Neural progenitor cell (in vitro differentiated cells): ENCODE results near the gene RALGAPA1. TPM values are rescaled to one million over a fixed set of nuclear protein-coding genes. Genes with fewer than 3 reads are reported as not detected.

Source experiments
- DNase-seq: peaks from one replicate; pipeline ENCODE4 v3.0.0-alpha.2; 2016; ENCODE audit warnings: low spot score
- H2AFZ ChIP-seq: fragments of 200-600 bp; sonication (generic); replicated peaks from 2 replicates; pipeline ENCODE4 v1.6.1; 2016; ENCODE audit warnings: antibody characterized with exemption
- H3F3A ChIP-seq: fragments of 200-600 bp; sonication (generic); 2 replicates; pipeline ENCODE4 v1.6.1; 2016; ENCODE audit warnings: antibody characterized with exemption, low read depth
- H3K27ac ChIP-seq: fragments of 200-600 bp; sonication (generic); 2 replicates; pipeline ENCODE4 v1.5.1; 2016; ENCODE audit warnings: mild to moderate bottlenecking
- H3K27me3 ChIP-seq: fragments of 200-600 bp; sonication (generic); 2 replicates; pipeline ENCODE4 v1.6.1; 2016; ENCODE audit warnings: mild to moderate bottlenecking, moderate library complexity
- H3K36me3 ChIP-seq: fragments of 200-600 bp; sonication (generic); 2 replicates; pipeline ENCODE4 v1.5.1; 2016
- H3K4me1 ChIP-seq: fragments of 200-600 bp; sonication (generic); 2 replicates; pipeline ENCODE4 v1.6.1; 2016; ENCODE audit warnings: mixed run types
- H3K4me2 ChIP-seq: fragments of 200-600 bp; sonication (generic); 2 replicates; pipeline ENCODE4 v1.6.1; 2016
- H3K4me3 ChIP-seq: fragments of 200-600 bp; sonication (generic); 2 replicates; pipeline ENCODE4 v1.5.1; 2016
- H3K79me2 ChIP-seq: fragments of 200-600 bp; sonication (generic); 2 replicates; pipeline ENCODE4 v1.6.1; 2016; ENCODE audit warnings: low read depth
- H3K9ac ChIP-seq: fragments of 200-600 bp; sonication (generic); 2 replicates; pipeline ENCODE4 v1.6.1; 2016
- H3K9me3 ChIP-seq: fragments of 200-600 bp; sonication (generic); 2 replicates; pipeline ENCODE4 v1.5.1; 2016; ENCODE audit warnings: low read depth
- H4K20me1 ChIP-seq: fragments of 200-600 bp; sonication (generic); 2 replicates; pipeline ENCODE4 v1.6.1; 2016; ENCODE audit warnings: low read depth
- H3K27ac Mint-ChIP-seq: 3 replicates; pipeline ENCODE4 v1.8.0; 2021; ENCODE audit warnings: mixed read lengths
- H3K27me3 Mint-ChIP-seq: 2 replicates; pipeline ENCODE4 v1.8.0; 2022; ENCODE audit warnings: low read depth, mild to moderate bottlenecking, inconsistent platforms, moderate library complexity, mixed read lengths; ENCODE audit not compliant: insufficient read depth
- H3K36me3 Mint-ChIP-seq: 3 replicates; pipeline ENCODE4 v1.8.0; 2021; ENCODE audit warnings: mixed read lengths
- H3K4me1 Mint-ChIP-seq: 3 replicates; pipeline ENCODE4 v1.8.0; 2021; ENCODE audit warnings: mixed read lengths
- H3K4me3 Mint-ChIP-seq: 3 replicates; pipeline ENCODE4 v1.8.0; 2021; ENCODE audit warnings: mild to moderate bottlenecking, moderate library complexity, mixed read lengths
- H3K9me3 Mint-ChIP-seq: 3 replicates; pipeline ENCODE4 v1.8.0; 2020; ENCODE audit warnings: mixed read lengths
- CTCF ChIP-seq: fragments of 200-600 bp; sonication (generic); IDR thresholded peaks from 2 replicates; pipeline ENCODE4 v1.5.1; 2017; ENCODE audit warnings: antibody characterized with exemption, mild to moderate bottlenecking
- EZH2 ChIP-seq: fragments of 200-600 bp; sonication (generic); IDR thresholded peaks from 2 replicates; pipeline ENCODE4 v1.6.1; 2017; ENCODE audit warnings: antibody characterized with exemption, mild to moderate bottlenecking, moderate library complexity
- EZH2phosphoT487 ChIP-seq: fragments of 200-600 bp; sonication (generic); IDR thresholded peaks from 2 replicates; pipeline ENCODE4 v1.6.1; 2017; ENCODE audit warnings: antibody characterized with exemption
- total RNA-seq: library from RNA; depleted of rRNA; stranded (reverse); fragments of >200 nt; gene quantifications from 2 replicates; pipeline ENCODE4 v1.2.3, GENCODE V29; 2015; ENCODE audit warnings: low replicate concordance

Gene RALGAPA1
- total RNA-seq, 1 donor from 2014 or later, result 31.7 TPM

GRCh38 chr14:35557221-35557747 lies 251.8 kb downstream of the RALGAPA1 start:
- H3K79me2 ChIP-seq, result no peaks in the 10 kb centered on the region
- H3K36me3 Mint-ChIP-seq, result no peaks in the 10 kb centered on the region
- peak overlapping the region; percentile 45 for H3K4me2 ChIP-seq
- no peak overlapping the region for H3K9ac ChIP-seq
- no peaks in the 10 kb centered on the region for H3K27me3 ChIP-seq
- no peaks in the 10 kb centered on the region for H4K20me1 ChIP-seq
- H3K27ac ChIP-seq, result no peak overlapping the region
- no peak for TF ChIP-seq EZH2
- no peak for TF ChIP-seq EZH2phosphoT487
- TF ChIP-seq CTCF, result no peak
- peaks cover 2% of the 10 kb centered on the region for H3K27me3 Mint-ChIP-seq
- H3K9me3 ChIP-seq, result no peaks in the 10 kb centered on the region
- no peak for DNase-seq
- peaks cover 2% of the 10 kb centered on the region for H3K9me3 Mint-ChIP-seq
- no peak overlapping the region for H3K4me3 Mint-ChIP-seq
- peaks cover 39% of the 10 kb centered on the region for H3K4me1 ChIP-seq
- peaks cover 19% of the 10 kb centered on the region for H3K4me1 Mint-ChIP-seq
- H3K4me3 ChIP-seq, result no peak overlapping the region
- peaks cover 9% of the 10 kb centered on the region for H3F3A ChIP-seq
- H3K36me3 ChIP-seq, result no peaks in the 10 kb centered on the region
- H2AFZ ChIP-seq, result no peak overlapping the region
- no peak overlapping the region for H3K27ac Mint-ChIP-seq

GRCh38 chr14:35556548-35556947 lies 252.5 kb downstream of the RALGAPA1 start:
- H3K36me3 Mint-ChIP-seq, result no peaks in the 10 kb centered on the region
- H3K4me1 ChIP-seq, result peaks cover 45% of the 10 kb centered on the region
- no peaks in the 10 kb centered on the region for H3K79me2 ChIP-seq
- no peak overlapping the region for H3K27ac ChIP-seq
- no peak overlapping the region for H3K4me3 ChIP-seq
- no peaks in the 10 kb centered on the region for H3K27me3 Mint-ChIP-seq
- H3K9ac ChIP-seq, result no peak overlapping the region
- no peak overlapping the region for H2AFZ ChIP-seq
- peaks cover 9% of the 10 kb centered on the region for H3F3A ChIP-seq
- DNase-seq, result peak; percentile 42
- peaks cover 24% of the 10 kb centered on the region for H3K4me1 Mint-ChIP-seq
- H3K4me2 ChIP-seq, result peak overlapping the region; percentile 45
- peaks cover 2% of the 10 kb centered on the region for H3K9me3 Mint-ChIP-seq
- H3K4me3 Mint-ChIP-seq, result no peak overlapping the region
- H3K27ac Mint-ChIP-seq, result no peak overlapping the region
- no peaks in the 10 kb centered on the region for H3K9me3 ChIP-seq
- no peaks in the 10 kb centered on the region for H4K20me1 ChIP-seq
- no peaks in the 10 kb centered on the region for H3K27me3 ChIP-seq
- no peaks in the 10 kb centered on the region for H3K36me3 ChIP-seq
- no peak for TF ChIP-seq EZH2phosphoT487
- TF ChIP-seq CTCF, result no peak
- TF ChIP-seq EZH2, result no peak

GRCh38 chr14:35553808-35554207 lies 255.3 kb downstream of the RALGAPA1 start:
- Histone ChIP-seq H3K4me2 (no peak overlapping the region), H3K36me3 (no peaks in the 10 kb centered on the region), H2AFZ (no peak overlapping the region), H3K27ac (no peak overlapping the region), H3F3A (peaks cover 18% of the 10 kb centered on the region), H4K20me1 (no peaks in the 10 kb centered on the region), H3K9ac (no peak overlapping the region), H3K4me3 (no peak overlapping the region), H3K9me3 (no peaks in the 10 kb centered on the region), H3K79me2 (no peaks in the 10 kb centered on the region), H3K4me1 (peaks cover 60% of the 10 kb centered on the region), H3K27me3 (no peaks in the 10 kb centered on the region)
- H3K9me3 Mint-ChIP-seq, result peaks cover 2% of the 10 kb centered on the region
- no peak overlapping the region for H3K4me3 Mint-ChIP-seq
- H3K27me3 Mint-ChIP-seq, result no peaks in the 10 kb centered on the region
- H3K4me1 Mint-ChIP-seq, result peaks cover 40% of the 10 kb centered on the region
- H3K27ac Mint-ChIP-seq, result no peak overlapping the region
- no peaks in the 10 kb centered on the region for H3K36me3 Mint-ChIP-seq
- no peak for DNase-seq
- no peak for TF ChIP-seq EZH2phosphoT487
- no peak for TF ChIP-seq CTCF
- no peak for TF ChIP-seq EZH2
